ENCODE results near the gene BLM.

DNA sequence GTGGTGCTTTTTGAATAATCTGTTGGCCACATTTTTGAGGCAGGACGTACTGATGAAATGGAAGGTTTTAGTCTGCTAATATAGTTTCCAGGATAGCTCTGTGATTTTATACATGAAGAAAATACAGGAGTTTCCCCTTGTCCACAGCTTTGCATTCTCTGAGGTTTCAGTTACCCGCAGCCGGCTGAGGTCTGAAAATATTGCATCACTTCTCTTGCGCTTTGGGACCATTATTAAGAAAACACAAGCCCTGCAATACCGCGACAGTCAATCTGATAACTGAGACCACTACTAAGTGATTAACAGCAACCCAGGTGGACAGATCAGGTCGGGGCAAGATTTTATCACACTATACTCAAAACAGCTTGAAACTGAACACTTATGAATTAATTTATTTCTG lies 33.0 kb downstream of the BLM start:
- TF ChIP-seq FIP1L1 (IDR thresholded peaks at IDR 0.05; ENCODE audit: borderline replicate concordance, insufficient read depth, low read depth, low read length) (no peak), ZNF841 (CRISPR knock-in tag; IDR thresholded peaks at IDR 0.05; ENCODE audit: borderline replicate concordance) (no peak), JUNB (CRISPR knock-in tag; IDR thresholded peaks at IDR 0.05; ENCODE audit: borderline replicate concordance) (no peak), CHD4 (IDR thresholded peaks at IDR 0.05; ENCODE audit: borderline replicate concordance, low read length) (no peak), ZNF235 (CRISPR knock-in tag; IDR thresholded peaks at IDR 0.05; ENCODE audit: borderline replicate concordance) (no peak), ZFP36L2 (CRISPR knock-in tag; IDR thresholded peaks at IDR 0.05) (no peak), ZZZ3 (CRISPR knock-in tag; IDR thresholded peaks at IDR 0.05; ENCODE audit: borderline replicate concordance) (no peak), SIX1 (CRISPR knock-in tag; IDR thresholded peaks at IDR 0.05; ENCODE audit: borderline replicate concordance) (no peak)
- TF ChIP-seq, protein P1, sequence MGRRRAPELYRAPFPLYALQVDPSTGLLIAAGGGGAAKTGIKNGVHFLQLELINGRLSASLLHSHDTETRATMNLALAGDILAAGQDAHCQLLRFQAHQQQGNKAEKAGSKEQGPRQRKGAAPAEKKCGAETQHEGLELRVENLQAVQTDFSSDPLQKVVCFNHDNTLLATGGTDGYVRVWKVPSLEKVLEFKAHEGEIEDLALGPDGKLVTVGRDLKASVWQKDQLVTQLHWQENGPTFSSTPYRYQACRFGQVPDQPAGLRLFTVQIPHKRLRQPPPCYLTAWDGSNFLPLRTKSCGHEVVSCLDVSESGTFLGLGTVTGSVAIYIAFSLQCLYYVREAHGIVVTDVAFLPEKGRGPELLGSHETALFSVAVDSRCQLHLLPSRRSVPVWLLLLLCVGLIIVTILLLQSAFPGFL (CRISPR knock-in tag; IDR thresholded peaks at IDR 0.05) = no peak

Data from HepG2 (cell line).